GM12892 (cell line): ENCODE measurements around the gene MAML3.

Experiments
- DNase-seq: peaks from one replicate; pipeline ENCODE4 v3.0.0; 2011; ENCODE audit not compliant: insufficient read length
- FAIRE-seq: peaks from 2 replicates; lab custom pipeline; 2011; peaks lifted over from hg19 to GRCh38; lab: Jason Lieb, UNC
- POLR2A ChIP-seq: IDR thresholded peaks from 2 replicates; pipeline ENCODE4 v1.6.1; 2011; ENCODE audit warnings: low read depth, low read length, control low read depth
- POLR2AphosphoS5 ChIP-seq: IDR thresholded peaks from 2 replicates; pipeline ENCODE4 v1.6.1; 2011; ENCODE audit warnings: low read depth, low read length, control low read depth
- TAF1 ChIP-seq: IDR thresholded peaks from 2 replicates; pipeline ENCODE4 v1.6.1; 2011; ENCODE audit warnings: low read depth, mild to moderate bottlenecking, control low read depth, low read length, borderline replicate concordance

Gene MAML3

DNA sequence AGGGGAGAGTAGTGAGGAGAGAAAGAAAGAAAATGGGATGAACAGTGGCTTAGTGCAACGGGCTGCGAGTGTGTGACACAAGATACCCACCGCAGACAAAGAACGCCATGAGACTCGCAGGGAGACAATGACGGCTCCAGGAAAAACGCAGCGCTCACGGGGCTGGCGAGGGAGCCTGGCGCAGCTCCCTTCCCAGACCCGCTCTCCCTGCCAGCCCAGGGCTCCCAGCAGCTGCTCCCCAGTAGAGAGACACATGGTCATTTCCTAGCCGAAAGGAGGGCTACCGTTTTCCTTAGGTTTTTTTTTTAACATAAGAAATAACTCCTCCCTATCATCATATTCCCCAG lies 149.5 kb downstream of the MAML3 start:
- TF ChIP-seq POLR2A (no peak), TAF1 (no peak), POLR2AphosphoS5 (no peak)
- FAIRE-seq (no peak), DNase-seq (no peak)

GRCh38 chr4:140003876-140004548 lies 150.0 kb downstream of the MAML3 start:
- TF ChIP-seq TAF1: no peak
- TF ChIP-seq POLR2A: no peak
- no peak for TF ChIP-seq POLR2AphosphoS5
- DNase-seq (no peak), FAIRE-seq (no peak)

DNA sequence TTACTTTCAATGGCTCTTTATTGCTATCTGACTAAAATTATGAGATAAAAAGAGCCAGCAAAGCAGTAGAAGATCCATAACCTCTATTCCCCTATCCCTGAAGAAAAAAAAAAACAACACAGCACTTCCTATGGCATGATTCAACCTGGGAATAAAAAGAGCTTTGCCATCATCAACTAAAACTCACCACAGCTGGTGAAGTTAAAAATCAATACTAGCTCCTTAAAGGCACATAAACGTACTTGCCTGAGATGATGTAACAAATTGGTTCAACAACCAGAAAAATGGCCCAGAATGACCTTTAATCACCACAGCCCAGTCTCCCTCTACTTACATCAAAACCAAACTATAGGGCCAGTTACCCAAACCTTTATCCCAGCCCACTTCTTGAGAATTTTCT lies 153.8 kb downstream of the MAML3 start:
- TF ChIP-seq POLR2AphosphoS5: no peak
- no peak for TF ChIP-seq TAF1
- TF ChIP-seq POLR2A: no peak
- DNase-seq: no peak
- no peak for FAIRE-seq

- DNase-seq (no peak), FAIRE-seq (no peak)
- TF ChIP-seq POLR2AphosphoS5: no peak
- TF ChIP-seq TAF1: no peak
- TF ChIP-seq POLR2A: no peak
Observed at GRCh38 chr4:139988863-139989765, 164.9 kb downstream of the MAML3 start.

GRCh38 chr4:139987502-139987850 lies 166.5 kb downstream of the MAML3 start:
- no peak for DNase-seq
- FAIRE-seq: no peak
- TF ChIP-seq POLR2A: no peak
- no peak for TF ChIP-seq TAF1

- DNase-seq: no peak
- no peak for FAIRE-seq
- TF ChIP-seq TAF1 (no peak), POLR2AphosphoS5 (no peak), POLR2A (no peak)
Observed at GRCh38 chr4:139986689-139987501, 167.1 kb downstream of the MAML3 start.

DNA sequence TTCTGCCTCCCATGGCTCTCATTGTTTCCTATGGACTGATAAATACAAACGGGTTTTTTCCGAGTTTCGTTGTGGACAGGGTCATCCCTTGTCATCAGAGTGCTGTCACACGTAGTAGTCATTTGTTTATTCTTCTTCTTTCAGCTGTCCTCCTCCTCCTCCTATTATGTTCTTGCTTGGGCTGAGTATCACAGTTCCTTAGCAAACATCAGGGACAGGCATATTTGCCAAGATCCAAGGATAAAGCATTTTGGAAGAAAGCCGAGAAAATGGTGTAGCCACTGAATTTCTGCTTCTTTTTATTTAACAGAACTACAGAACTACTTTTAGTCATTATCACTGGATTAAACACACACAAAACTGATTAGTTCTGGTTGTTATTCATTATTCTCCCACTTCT lies 167.9 kb downstream of the MAML3 start:
- TF ChIP-seq POLR2AphosphoS5: no peak
- TF ChIP-seq TAF1: no peak
- TF ChIP-seq POLR2A: no peak
- DNase-seq (no peak), FAIRE-seq (no peak)

- DNase-seq: no peak
- no peak for FAIRE-seq
- TF ChIP-seq TAF1: no peak
- TF ChIP-seq POLR2AphosphoS5: no peak
- TF ChIP-seq POLR2A: no peak
Observed at GRCh38 chr4:139985401-139985800, 168.6 kb downstream of the MAML3 start.

GRCh38 chr4:139984471-139984870 lies 169.5 kb downstream of the MAML3 start:
- TF ChIP-seq TAF1: no peak
- TF ChIP-seq POLR2AphosphoS5: no peak
- no peak for TF ChIP-seq POLR2A
- no peak for FAIRE-seq

DNA sequence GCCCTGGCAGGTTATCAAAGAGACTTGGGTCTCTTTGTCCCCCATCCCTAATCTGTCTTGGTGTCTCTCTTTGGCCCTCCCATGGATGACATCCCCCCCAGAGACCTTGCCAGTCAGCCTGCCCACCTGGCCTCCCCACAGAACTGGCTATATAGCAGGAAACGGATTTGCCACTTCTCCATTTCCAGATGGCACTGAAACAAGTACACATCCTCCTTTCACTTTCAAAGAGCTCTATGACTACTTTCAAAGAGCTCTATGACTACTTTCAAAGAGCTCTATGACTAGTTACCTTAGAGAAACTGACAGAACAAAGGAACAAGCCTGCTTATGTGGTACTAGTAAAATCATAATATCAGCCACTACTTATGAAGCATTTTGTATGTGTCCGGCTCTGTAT lies 175.3 kb downstream of the MAML3 start:
- FAIRE-seq (peak; percentile 84), DNase-seq (peak; percentile 29)
- no peak for TF ChIP-seq POLR2A
- TF ChIP-seq POLR2AphosphoS5: no peak
- no peak for TF ChIP-seq TAF1

More at GRCh38 chr4:139984471-139984870, 169.5 kb downstream of the MAML3 start:
- DNase-seq: no peak
